GM21528 (cell line): ENCODE measurements around the gene LZTR1.
"Not testable (repeated sequence)": the region's sequence is repeated elsewhere in the genome, so short reads cannot be mapped to it uniquely, and the experiment has no call there.

Experiments used
- ATAC-seq: cut with Tn5 transposase; IDR thresholded peaks from one replicate; pipeline ENCODE4 v1.9.1; 2021; ENCODE audit warnings: mild to moderate bottlenecking, moderate library complexity; ENCODE audit not compliant: unreplicated experiment, low FRiP score

LZTR1 gene

DNA sequence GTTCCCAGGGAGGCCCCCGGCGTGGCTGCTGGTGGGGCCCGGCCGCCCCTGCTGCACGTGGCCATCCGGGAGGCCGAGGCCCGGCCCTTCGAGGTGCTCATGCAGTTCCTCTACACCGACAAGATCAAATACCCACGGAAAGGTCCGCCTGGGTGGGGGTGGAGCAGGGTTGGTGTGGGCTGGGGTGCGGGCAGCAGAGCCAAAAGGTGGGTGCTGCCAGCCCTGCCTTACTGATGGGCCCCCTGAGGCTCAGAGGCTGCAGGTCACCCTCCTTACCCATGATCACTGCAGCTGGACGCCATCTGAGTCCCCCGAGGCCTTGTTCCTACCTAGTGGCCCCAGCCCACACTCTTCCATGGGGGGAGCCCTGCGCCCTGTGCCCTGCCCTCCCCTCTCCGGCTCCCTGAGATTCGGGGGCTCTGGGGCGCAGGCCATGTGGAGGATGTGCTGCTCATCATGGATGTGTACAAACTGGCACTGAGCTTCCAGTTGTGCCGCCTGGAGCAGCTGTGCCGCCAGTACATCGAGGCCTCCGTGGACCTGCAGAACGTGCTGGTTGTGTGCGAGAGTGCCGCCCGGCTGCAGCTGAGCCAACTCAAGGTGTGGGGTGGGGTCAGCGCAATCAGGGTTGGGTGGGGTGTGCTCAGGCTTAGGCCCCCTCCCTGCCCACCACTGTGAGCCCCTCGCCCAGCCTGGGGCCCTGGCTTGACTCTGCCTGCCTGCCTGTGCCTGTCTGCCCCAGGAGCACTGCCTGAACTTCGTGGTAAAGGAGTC is 12.2 kb downstream of the LZTR1 start:
- ATAC-seq: no peak

DNA sequence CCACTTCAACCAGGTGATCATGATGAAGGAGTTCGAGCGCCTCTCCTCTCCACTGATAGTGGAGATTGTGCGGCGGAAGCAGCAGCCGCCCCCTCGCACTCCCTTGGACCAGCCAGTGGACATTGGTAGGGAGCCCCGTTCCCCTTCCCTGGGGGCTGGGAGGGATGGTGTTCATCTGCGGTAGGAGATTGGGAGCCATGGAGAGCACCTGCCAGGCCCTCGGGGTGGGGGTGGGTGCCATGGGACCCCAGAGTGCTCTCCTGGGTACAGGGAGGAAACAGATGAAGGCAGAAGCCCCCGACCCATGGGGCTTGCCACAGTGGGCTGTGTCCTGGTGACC is 12.8 kb downstream of the LZTR1 start:
- ATAC-seq: no peak

DNA sequence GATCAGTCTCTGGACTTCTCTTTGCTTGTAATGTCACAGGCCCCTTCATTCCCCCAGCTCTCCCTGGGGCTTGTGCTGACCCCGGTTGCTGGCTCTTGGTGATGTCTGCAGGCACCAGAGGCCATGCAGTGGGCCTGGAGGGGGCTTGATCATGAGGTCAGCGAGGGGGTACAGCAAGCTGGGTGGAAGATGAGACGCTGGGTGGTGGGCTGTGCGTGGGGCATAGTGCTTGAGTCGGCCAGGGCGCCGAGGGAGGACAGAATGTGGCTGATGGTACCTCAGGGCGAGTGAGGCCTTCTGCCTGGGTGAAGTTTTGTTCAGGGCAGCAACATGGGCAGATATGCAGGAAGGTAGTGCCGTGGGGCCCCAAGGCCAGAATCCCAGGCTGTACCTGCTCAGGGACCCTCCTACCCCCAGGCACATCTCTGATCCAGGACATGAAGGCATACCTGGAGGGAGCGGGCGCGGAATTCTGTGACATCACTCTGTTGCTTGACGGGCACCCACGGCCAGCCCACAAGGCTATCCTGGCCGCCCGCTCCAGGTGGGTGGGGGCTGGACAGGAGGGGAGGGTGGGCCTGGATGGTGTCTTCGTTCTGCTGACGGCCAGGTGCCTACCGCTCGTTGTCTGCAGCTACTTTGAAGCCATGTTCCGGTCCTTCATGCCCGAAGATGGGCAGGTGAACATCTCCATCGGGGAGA is 13.4 kb downstream of the LZTR1 start:
- no peak for ATAC-seq

- no peak for ATAC-seq
Measured at GRCh38 chr22:20996031-20996410, 13.9 kb downstream of the LZTR1 start.

DNA sequence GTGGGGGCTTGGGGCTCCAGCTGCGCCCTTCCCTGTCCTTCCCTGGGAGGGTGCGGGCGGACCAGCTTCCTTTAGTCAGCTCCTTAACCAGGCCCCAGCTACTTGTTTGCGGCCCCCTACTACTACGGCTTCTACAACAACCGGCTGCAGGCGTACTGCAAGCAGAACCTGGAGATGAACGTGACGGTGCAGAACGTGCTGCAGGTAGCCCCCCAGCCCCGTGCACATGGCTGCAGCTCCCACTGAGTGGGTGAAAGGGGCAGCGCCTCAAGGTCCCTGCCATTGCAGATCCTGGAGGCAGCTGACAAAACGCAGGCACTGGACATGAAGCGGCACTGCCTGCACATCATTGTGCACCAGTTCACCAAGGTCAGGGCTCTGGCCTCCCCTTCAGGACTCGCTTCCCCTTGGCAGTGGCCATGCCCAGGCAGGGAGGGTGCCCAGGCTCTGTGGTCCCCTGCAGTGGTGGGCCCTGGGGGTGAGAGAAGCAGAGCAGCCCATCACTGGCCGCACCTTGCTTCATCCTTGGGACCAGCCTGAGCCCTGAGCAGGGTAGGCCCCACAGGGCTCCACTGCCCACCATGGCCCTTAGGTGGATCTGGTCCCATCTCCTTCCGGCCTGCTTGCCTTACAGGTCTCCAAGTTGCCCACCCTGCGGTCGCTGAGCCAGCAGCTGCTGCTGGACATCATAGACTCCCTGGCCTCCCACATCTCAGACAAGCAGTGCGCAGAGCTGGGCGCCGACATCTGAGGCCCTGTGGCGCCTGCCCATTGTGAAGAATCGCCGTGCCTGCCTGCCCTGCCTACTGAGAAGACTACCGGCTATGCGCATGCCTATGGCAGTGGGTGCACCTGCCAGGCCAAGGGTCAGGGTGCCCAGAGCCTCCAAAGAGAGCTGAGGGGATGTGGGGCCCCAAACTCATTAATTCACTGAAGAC is 14.8 kb downstream of the LZTR1 start:
- no peak for ATAC-seq

DNA sequence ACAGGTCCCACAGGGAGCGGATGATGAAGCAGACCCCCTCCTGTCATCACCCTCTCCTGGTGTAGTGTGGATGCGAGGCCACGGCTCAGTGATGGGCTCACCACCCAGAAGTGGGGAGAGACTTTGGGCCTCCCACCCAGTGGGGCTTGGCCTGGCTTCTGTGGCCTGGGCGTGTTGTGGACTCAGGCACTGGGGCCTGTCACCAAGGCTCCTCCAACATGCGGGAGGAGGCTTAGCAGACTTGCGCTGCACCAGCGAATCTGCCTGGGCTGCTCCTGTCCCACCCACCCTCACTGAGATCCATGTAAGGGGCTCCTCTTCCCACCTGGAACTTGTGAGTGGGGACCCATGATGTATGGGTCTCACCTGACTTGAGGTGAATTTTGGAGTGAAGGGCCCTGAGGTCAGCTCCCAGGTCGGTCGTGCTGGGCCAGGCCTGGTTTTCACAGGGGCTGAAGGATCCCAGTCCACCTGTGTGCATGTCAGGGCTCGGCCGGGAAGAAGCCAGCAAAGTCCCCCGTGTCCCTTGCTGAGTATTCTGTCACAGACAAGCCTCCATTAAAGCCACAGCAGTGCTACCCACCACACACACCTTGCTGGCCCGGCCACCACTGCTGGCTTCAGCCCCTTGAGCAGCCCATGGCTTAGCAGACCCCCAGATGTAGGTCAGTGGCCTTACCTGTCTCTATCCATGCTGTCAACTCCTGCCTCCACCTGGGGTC is 15.6 kb downstream of the LZTR1 start:
- no peak for ATAC-seq

- ATAC-seq: no peak
Measured at GRCh38 chr22:20998411-20999336, 16.6 kb downstream of the LZTR1 start.

DNA sequence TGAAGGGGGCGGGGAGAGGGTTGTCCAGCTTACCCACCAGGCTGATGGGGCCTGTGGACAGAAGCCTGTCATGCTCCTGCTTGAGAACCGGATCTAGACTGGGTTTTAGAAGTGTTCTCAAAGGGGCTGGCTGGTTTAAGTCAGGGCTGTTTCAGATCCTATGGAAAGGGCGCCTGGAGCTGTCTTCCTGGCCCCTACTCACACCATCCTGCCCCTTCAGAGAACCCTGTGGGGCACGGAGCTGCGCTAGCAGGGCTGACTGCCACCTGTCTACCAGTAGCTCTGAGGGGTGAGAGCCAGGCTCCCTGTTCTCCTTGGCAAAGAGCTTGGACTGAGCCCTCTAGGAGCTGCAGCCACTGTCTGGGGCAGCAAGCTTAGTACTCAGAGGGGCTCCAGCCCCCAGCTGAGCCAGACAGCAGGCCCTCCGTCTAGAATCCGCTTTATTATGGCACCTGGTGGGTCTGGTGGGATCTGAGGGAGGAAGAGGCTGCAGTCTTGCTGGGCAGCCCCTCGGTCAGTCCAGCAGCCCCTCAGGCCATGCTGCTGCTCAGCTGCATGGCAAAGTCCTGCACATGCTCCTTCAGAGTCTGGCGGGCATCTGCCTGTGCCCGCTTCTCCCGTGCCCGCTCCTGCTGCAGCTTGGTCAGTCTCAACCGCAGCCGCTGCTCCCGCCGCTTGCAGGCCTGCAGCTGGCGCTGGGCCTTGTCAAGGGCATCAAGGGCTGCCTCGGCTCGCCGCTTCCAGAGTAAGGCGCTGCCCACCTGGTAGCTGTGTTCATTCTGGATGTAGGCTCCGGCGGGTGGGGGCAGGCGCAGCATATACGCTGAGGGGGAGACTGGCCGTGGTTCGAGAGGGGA is 17.5 kb downstream of the LZTR1 start:
- no peak for ATAC-seq

DNA sequence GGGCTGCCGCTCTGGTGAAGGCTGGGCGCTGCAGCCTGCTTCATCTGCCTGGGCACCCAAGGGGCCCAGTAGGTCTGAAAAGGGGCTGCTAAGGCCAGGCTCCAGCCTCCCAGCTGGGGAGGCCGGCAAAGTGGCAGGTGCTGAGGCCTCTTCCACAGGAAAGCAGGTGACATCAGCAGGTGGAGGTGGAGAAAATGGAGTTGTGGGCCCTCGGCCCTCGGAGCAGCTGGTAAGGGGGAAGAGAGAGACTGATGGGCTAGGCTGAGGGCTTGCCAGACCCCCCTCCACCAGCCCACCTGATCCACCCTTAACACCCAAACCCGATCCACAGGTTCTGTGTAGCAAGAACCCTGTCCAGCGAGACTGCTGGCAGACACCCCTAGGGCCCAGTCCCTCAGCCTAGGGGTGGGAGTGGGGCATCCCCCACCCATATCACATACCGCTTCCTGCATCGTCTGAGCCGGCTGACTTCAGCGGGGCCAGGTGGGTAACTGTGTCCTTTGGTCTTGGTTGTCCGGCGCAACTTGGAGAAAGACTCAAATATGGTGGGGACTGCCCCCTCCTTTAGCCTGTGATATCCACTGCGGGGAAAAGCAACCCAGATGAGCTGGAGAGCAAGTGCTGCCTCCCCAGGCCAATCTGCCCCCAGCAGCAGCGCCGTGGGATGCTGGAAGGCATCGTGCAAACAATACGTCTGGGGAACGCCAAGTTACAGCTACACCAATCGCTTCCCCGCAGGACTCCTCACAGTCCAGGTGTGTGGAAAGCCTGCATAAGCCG is 18.3 kb downstream of the LZTR1 start:
- ATAC-seq: no peak

DNA sequence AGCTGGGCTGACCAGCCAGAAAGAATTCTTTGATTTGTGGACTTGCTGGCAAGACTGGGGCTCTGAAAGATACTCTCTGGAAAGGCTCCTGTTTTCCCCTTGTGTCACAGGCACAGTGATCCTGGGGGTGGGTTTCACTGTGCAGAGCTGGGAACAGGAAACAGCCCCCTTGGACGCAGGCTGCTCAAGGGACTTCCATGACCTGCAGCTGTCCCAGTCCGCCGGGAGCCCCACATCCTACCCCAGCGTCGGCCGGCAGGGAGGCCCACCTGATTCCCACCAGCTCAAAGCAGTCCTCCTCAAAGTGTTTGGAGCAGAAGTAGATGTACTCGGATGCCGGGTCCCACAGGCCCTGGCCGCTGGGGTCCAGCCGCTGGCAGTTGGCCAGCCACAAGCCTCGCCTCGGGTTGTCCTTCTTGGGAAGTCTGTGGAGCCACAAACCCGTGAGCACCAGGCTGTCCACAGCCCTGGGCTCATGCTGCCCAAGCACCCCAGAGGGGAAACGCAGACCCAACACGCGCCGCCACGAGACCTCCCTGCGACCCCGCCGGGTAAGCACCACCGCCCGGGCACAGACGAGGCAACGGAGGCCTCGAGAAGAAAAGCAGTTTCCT is 19.0 kb downstream of the LZTR1 start:
- ATAC-seq: no peak

DNA sequence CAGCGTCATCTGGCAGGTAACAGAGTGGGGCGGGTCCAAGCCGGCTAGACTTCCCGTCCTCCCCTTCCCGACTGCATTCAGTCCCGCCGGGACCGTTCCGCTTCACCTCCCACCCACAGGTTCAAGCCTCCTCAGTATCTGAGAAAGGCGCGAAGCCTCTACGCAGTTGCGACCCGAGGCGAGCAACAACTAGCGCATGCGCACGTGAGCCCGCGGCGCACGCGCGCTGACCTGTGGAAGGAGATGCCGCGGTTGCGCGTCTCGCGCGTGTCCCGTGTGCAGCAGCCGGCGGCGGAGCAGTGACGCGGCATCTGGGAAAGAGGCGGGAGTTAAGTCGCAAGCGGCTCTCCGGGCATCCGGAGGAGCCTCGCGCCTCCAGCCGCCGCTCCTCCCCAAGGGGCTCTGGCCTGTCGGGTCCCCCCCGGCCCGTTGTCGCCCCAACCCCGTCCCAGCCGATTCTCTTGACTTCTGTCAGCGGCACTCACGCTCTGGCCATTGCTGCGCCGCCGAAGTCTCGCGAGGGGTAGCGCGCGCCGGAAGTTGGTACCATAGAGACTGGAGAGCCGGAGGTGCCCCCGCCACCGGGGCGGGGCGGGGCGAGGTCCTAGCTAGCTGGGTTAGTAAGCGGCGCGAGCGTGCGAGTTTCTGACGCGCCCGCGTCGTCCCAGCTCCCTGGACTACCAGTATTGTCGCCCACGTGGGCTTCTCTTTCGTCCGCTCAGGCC is 19.7 kb downstream of the LZTR1 start, which contains the start of gene THAP7:
THAP7 (minus strand) TSS at position 518 of the 725 bp plus-strand sequence; CDS start at position 311, 207 bp downstream.
- ATAC-seq: peak; percentile 78

GRCh38 chr22:21003782-21004181 is 21.7 kb downstream of the LZTR1 start:
- no peak for ATAC-seq

- not testable (repeated sequence) for ATAC-seq
Measured at GRCh38 chr22:21009208-21009607, 27.1 kb downstream of the LZTR1 start.

GRCh38 chr22:21009638-21010425 is 27.7 kb downstream of the LZTR1 start:
- ATAC-seq: no peak

- no peak for ATAC-seq
Measured at GRCh38 chr22:21010426-21011113, 28.5 kb downstream of the LZTR1 start.
